Endothelial cell (in vitro differentiated cells): ENCODE results near the gene SSTR5. TPM values are rescaled to one million over a fixed set of nuclear protein-coding genes. Genes with fewer than 3 reads are reported as not detected.

ENCODE experiments used
- DNase-seq: peaks from one replicate; pipeline ENCODE4 v3.0.0; 2021; ENCODE audit warnings: low spot score
- H3K27ac Mint-ChIP-seq: one replicate; pipeline ENCODE4 v1.8.0; 2021; ENCODE audit warnings: mixed read lengths, inconsistent platforms; ENCODE audit not compliant: unreplicated experiment
- H3K27me3 Mint-ChIP-seq: one replicate; pipeline ENCODE4 v1.8.0; 2021; ENCODE audit warnings: mild to moderate bottlenecking, moderate library complexity, mixed read lengths, inconsistent platforms; ENCODE audit not compliant: unreplicated experiment
- H3K36me3 Mint-ChIP-seq: one replicate; pipeline ENCODE4 v1.8.0; 2021; ENCODE audit warnings: mild to moderate bottlenecking, low read depth, mixed read lengths, inconsistent platforms; ENCODE audit not compliant: unreplicated experiment
- H3K4me1 Mint-ChIP-seq: one replicate; pipeline ENCODE4 v1.8.0; 2021; ENCODE audit warnings: mild to moderate bottlenecking, mixed read lengths, inconsistent platforms; ENCODE audit not compliant: unreplicated experiment
- H3K4me3 Mint-ChIP-seq: one replicate; pipeline ENCODE4 v1.8.0; 2021; ENCODE audit warnings: mild to moderate bottlenecking, mixed read lengths, inconsistent platforms; ENCODE audit not compliant: unreplicated experiment
- H3K9me3 Mint-ChIP-seq: one replicate; pipeline ENCODE4 v1.8.0; 2021; ENCODE audit warnings: mixed read lengths, inconsistent platforms; ENCODE audit not compliant: unreplicated experiment
- CTCF ChIP-seq: fragments of 200-600 bp; sonication (generic); IDR thresholded peaks from one replicate; pipeline ENCODE4 v1.5.0; 2021; ENCODE audit warnings: antibody characterized with exemption; ENCODE audit not compliant: unreplicated experiment
- total RNA-seq: library from RNA; stranded (reverse); fragmentation: NEBNext Ultra II Directional; extraction: Animal tissue kit (Norgen Biotek cat#: 25700); gene quantifications from one replicate; pipeline ENCODE4 v1.2.1, GENCODE V29; 2021; ENCODE audit not compliant: unreplicated experiment

The SSTR5 gene
- total RNA-seq, 1 donor from 2014 or later = not detected

GRCh38 chr16:1073262-1073558 is 663 bp downstream of the SSTR5 start:
- Mint-ChIP-seq H3K9me3 (no peaks in the 10 kb centered on the region), H3K4me1 (no peaks in the 10 kb centered on the region), H3K36me3 (no peaks in the 10 kb centered on the region), H3K27me3 (peaks cover 2% of the 10 kb centered on the region), H3K27ac (no peak overlapping the region), H3K4me3 (no peak overlapping the region)
- no peak for DNase-seq
- no peak for TF ChIP-seq CTCF

- H3K4me3 Mint-ChIP-seq = no peak overlapping the region
- H3K27ac Mint-ChIP-seq = no peak overlapping the region
- no peaks in the 10 kb centered on the region for H3K36me3 Mint-ChIP-seq
- H3K27me3 Mint-ChIP-seq = peaks cover 2% of the 10 kb centered on the region
- no peaks in the 10 kb centered on the region for H3K9me3 Mint-ChIP-seq
- peak; percentile 42 for TF ChIP-seq CTCF
- no peaks in the 10 kb centered on the region for H3K4me1 Mint-ChIP-seq
- no peak for DNase-seq
These were observed 1.2 kb downstream of the SSTR5 start for GRCh38 chr16:1073566-1074378.

DNA sequence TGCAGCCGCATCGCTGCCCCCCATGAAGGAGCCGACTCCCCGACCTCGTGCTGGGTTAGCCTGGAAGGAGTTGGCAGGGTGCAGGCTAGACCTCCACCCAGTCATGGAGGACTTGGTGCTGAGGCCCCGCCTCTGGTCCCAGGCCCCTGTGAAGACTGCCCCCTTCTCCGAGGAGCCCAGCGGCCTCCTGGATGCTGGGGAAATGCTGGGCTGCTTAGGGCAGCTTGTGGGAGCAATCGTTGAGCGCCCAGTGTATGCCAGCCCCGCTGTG is 1.8 kb downstream of the SSTR5 start:
- H3K4me1 Mint-ChIP-seq = no peaks in the 10 kb centered on the region
- no peaks in the 10 kb centered on the region for H3K36me3 Mint-ChIP-seq
- no peak for TF ChIP-seq CTCF
- no peak overlapping the region for H3K4me3 Mint-ChIP-seq
- H3K27me3 Mint-ChIP-seq = peaks cover 2% of the 10 kb centered on the region
- no peak overlapping the region for H3K27ac Mint-ChIP-seq
- no peak for DNase-seq
- H3K9me3 Mint-ChIP-seq = no peaks in the 10 kb centered on the region

DNA sequence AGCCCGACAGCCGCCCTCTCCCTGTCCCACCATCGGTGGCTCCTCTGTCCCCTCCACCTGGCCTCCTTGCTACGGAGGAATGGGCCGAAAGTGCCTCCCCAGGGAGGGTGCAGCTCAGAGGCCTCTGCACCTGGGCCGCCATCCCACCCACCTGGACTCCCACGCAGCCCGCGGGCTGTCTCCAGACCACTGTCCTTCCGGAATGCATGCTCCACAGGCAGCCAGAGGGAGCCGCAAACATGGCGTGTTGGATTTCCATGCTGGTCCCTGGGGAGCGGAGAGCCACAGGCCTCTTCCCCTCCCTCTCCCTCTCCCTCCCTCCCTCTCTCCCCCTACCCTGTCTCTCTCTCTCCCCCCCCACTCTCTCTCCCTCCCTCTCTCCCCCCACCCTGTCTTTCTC is 3.0 kb downstream of the SSTR5 start:
- no peaks in the 10 kb centered on the region for H3K4me1 Mint-ChIP-seq
- TF ChIP-seq CTCF = no peak
- H3K9me3 Mint-ChIP-seq = no peaks in the 10 kb centered on the region
- H3K36me3 Mint-ChIP-seq = no peaks in the 10 kb centered on the region
- no peak for DNase-seq
- H3K4me3 Mint-ChIP-seq = no peak overlapping the region
- H3K27ac Mint-ChIP-seq = no peak overlapping the region
- H3K27me3 Mint-ChIP-seq = peaks cover 2% of the 10 kb centered on the region

GRCh38 chr16:1076801-1077576 is 4.4 kb downstream of the SSTR5 start:
- TF ChIP-seq CTCF = no peak
- Mint-ChIP-seq H3K4me1 (no peaks in the 10 kb centered on the region), H3K36me3 (no peaks in the 10 kb centered on the region), H3K9me3 (no peaks in the 10 kb centered on the region), H3K4me3 (no peak overlapping the region), H3K27ac (no peak overlapping the region), H3K27me3 (peaks cover 2% of the 10 kb centered on the region)
- no peak for DNase-seq
